Jurkat, Clone E6-1 (cell line): ENCODE measurements around the gene PPP1R9B.

Source experiments
- DNase-seq: peaks from one replicate; pipeline ENCODE4 v3.0.0-alpha.2; 2011; ENCODE audit warnings: low read depth, low spot score
- H3K4me3 ChIP-seq: 2 replicates; pipeline ENCODE4 v1.5.1; 2011; ENCODE audit warnings: mild to moderate bottlenecking, low read length, control low read depth, moderate library complexity

The PPP1R9B gene

GRCh38 chr17:50087246-50087911 is 63.1 kb downstream of the PPP1R9B start:
- H3K4me3 ChIP-seq, result no peak overlapping the region
- peak; percentile 49 for DNase-seq
